LNCAP (cell line): ENCODE data around the gene THPO.

Source experiments
- TF ChIP-seq, protein P1 (sequence below): fragments of 450-650 bp; IDR thresholded peaks from 2 replicates; pipeline ENCODE4 v1.5.1; 2017; ENCODE audit warnings: mild to moderate bottlenecking

Gene THPO

DNA sequence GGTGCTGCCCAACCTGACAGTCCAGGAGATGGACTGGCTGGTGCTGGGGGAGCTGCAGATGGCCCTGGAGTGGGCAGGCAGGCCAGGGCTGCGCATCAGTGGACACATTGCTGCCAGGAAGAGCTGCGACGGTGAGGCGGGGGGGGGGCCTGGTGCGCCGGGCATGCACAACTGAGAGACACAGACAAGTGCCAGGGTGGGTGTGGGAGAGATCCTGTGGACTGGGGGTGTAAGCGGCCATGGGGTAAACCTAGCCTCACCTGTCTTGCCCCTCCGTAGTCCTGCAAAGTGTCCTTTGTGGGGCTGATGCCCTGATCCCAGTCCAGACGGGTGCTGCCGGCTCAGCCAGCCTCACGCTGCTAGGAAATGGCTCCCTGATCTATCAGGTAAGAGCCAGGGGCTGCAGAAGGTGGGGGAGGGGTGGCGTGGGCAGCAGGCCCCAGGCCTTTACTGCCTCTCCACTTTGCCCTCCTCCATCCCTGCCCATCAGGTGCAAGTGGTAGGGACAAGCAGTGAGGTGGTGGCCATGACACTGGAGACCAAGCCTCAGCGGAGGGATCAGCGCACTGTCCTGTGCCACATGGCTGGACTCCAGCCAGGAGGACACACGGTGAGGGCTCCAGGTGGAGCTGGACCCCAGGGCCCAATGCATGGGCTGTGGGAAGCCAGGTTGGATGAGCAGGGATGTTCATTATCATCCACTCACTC, 5.2 kb upstream of the THPO start:
- TF ChIP-seq, protein P1, sequence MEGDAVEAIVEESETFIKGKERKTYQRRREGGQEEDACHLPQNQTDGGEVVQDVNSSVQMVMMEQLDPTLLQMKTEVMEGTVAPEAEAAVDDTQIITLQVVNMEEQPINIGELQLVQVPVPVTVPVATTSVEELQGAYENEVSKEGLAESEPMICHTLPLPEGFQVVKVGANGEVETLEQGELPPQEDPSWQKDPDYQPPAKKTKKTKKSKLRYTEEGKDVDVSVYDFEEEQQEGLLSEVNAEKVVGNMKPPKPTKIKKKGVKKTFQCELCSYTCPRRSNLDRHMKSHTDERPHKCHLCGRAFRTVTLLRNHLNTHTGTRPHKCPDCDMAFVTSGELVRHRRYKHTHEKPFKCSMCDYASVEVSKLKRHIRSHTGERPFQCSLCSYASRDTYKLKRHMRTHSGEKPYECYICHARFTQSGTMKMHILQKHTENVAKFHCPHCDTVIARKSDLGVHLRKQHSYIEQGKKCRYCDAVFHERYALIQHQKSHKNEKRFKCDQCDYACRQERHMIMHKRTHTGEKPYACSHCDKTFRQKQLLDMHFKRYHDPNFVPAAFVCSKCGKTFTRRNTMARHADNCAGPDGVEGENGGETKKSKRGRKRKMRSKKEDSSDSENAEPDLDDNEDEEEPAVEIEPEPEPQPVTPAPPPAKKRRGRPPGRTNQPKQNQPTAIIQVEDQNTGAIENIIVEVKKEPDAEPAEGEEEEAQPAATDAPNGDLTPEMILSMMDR = no peak

DNA sequence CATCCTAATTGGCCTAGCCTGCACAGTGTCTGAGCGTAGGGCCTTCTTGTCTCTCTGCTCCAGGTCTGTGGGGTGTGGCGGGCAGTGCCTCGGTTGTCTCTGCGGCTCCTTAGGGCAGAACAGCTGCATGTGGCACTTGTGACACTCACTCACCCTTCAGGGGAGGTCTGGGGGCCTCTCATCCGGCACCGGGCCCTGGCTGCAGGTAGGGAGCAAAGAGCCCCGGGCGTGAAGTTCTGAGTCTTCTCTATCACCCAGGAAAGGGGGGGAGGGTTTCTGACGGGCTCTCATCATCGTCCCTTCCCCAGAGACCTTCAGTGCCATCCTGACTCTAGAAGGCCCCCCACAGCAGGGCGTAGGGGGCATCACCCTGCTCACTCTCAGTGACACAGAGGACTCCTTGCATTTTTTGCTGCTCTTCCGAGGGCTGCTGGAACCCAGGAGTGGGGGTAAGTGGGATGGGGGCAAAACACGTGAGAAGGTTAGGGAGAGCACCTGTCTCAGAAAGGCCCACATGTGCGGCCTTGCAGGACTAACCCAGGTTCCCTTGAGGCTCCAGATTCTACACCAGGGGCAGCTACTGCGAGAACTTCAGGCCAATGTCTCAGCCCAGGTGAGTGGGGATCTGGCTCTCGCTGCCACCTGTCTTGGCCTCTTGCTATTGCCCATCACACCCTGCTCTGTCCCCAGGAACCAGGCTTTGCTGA, 4.5 kb upstream of the THPO start:
- TF ChIP-seq, protein P1 = no peak

DNA sequence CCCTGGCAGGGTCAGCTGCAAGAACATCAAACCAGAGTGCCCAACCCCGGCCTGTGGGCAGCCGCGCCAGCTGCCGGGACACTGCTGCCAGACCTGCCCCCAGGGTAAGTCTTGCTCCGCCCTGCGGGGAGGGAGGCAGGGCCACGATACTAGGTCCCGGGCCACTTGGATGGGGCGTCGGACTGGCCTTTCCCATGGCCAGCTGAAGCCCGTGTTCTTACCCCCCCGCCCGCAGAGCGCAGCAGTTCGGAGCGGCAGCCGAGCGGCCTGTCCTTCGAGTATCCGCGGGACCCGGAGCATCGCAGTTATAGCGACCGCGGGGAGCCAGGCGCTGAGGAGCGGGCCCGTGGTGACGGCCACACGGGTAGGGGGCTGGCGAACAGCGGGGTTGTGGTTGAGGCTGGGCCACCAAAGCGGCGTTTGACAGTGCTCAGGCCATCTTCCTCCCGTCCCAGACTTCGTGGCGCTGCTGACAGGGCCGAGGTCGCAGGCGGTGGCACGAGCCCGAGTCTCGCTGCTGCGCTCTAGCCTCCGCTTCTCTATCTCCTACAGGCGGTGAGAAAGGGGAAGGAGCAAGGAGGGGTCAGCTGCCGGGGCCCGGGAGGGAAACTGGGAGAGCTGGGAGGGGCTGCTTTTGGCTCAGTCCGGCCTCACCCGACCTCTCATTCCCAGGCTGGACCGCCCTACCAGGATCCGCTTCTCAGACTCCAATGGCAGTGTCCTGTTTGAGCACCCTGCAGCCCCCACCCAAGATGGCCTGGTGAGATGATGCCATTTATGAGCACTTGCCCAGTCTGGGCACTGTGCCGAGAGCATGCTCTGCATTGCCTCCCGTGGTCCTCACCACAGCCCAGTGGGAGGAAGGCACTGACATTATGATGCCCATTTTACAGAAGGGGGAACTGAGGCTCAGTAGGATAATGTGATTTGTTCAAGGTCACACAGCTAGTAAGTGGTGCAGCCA, 3.5 kb upstream of the THPO start:
- TF ChIP-seq, protein P1 = no peak

DNA sequence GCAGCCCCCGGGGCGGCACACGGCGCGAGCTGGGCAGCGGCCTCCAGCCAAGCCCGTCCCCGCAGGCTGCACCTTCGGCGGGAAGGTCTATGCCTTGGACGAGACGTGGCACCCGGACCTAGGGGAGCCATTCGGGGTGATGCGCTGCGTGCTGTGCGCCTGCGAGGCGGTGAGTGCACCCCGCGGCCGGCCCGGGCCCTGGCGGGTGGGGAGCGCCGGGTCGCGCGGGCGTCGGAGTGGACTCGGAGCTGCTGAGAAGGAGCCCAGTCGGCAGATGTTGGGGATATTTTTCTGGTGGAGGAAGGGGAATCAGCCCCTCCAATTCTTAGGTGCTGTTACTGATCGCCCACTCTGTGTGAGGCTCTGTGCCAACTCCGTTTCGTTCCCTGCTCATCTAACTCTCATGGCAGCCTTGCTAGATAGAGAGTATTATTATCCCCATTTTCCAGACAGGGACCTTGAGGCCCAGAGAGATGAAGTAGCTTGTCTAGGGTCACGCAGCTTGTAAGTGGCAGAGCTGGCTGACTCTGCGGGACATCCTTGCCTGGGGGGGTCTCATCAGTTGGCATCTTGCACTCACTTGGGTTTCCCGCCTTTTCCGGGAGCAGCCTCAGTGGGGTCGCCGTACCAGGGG, 2.7 kb upstream of the THPO start:
- TF ChIP-seq, protein P1 = no peak

DNA sequence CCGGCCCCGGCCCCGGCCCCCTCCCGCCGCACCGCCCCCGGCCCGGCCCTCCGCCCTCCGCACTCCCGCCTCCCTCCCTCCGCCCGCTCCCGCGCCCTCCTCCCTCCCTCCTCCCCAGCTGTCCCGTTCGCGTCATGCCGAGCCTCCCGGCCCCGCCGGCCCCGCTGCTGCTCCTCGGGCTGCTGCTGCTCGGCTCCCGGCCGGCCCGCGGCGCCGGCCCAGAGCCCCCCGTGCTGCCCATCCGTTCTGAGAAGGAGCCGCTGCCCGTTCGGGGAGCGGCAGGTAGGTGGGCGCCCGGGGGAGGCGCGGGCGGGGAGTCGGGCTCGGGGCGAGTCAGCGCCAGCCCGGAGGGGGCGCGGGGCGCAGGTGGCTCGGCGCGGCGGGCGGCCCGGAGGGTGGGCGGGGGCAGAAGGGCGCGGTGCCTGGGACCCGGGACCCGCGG, 2.2 kb upstream of the THPO start:
- TF ChIP-seq, protein P1 = no peak

DNA sequence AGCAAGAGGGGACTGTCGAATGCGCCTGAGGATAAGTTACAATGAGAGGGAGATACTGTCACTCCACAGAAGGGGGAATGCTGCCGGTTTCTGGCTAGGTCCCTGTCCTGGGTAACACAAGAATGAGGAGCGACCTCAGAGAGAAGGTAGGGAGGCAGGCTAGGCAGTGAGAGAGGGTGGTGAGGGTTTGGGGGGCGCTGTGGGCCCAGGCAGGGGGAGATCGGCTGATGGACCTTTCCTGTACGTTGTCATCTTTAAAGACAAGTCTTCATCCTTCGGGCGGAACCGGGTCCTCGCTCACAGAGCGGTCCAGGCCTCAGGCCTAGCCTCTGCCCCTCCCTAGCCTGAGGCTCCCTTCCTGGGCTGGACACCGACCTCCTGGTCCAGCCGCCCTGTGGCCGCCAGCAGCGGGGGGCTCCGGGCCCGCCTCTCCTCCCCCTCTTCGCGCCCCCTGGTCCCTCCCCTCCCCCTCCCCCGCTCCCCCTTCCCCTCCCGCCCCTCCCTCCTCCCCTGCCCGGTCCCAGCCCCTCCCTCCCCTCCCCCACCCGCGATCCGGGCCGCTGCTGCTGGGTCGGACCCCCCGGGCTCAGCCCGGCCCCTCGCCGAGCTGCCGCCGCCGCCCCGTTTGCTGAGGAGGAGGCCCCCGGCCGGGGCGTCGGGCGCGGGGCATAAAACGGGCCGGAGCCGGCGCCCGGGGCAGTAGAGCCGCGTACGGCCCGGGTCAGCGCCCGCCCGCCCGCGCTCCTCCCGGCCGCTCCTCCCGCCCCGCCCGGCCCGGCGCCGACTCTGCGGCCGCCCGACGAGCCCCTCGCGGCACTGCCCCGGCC, 1.6 kb upstream of the THPO start, which contains the start of gene CHRD:
Gene CHRD, plus strand, starts transcription at position 697 of the 827 bp plus-strand sequence. CDS start 265 bp downstream, outside the sequence.
- TF ChIP-seq, protein P1 = no peak
